NCI-H82 (cell line): Measurements from ENCODE around the gene ACOD1.

Experiments used
- DNase-seq: peaks from one replicate; lab custom pipeline; 2025; lab: John Stamatoyannopoulos, UW

The ACOD1 gene

GRCh38 chr13:76991796-76992547 is 43.7 kb downstream of the ACOD1 start, which contains the start of gene CLN5:
TSS of gene CLN5 (plus strand) at chr13:76992081. CDS start at chr13:76992099, 18 bp downstream.
- DNase-seq, result peak; percentile 96

DNA sequence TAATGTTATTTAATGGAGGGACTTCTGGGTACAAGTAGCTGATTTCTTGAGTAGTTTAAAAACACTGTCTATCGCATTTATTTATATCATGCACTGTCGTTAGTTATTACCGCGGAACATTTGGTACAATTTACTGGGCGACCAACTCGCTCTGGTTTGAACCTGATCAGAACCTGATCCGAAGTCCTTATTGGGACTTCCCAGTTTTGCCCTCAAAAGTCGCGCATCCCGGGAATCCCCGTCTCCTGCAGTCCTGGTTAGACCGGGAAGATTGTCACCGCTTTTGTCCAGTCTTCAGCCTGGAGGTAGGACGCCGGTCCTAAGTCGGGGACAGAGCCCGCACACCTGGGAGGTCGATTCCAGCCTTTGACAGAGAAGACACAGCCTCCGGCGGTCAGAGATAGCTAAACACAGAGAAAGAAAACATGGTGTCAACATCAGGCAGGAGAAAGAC is 44.3 kb downstream of the ACOD1 start:
- DNase-seq, result peak; percentile 46

DNA sequence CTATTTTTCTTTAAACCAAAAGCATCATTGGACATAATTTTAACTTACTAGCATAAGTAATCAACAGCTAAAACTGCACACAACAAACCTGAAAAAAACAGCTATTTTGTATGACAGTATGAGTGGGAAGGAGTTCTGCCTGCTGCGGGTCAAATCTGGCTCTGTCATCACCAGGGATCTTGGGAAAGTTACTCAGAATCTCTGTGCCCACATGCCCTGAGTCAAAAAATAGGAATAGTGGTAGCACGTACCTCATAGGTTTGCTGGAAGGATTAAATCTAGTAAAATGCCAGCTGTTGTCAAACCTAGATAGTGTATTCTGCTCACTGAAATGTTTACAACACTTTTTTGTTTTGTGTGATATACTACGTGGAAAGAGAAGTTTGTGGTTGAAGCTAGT is 44.7 kb downstream of the ACOD1 start:
- DNase-seq, result peak; percentile 25

DNA sequence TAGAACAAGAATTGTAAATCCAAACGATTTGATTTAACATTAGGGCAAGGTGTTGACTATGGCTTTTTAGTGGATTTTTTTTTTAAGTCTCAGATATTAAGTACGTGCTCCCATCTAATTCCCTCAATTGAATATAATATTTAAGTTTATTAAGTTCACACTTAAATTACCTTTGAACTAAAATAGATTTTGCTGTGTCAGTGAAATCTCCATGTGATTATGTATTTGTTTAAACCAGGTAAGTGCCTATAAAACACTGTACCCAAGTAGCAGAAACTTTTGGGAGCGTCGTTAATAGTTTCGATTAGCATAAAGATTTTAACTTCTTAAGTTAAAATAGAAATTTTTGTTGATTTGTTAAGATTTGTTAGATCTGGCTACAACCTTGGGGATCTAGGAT is 45.2 kb downstream of the ACOD1 start:
- DNase-seq, result no peak

- DNase-seq, result no peak
Measured at GRCh38 chr13:76994281-76994680, 46.0 kb downstream of the ACOD1 start.

GRCh38 chr13:77000475-77000874 is 52.2 kb downstream of the ACOD1 start:
- no peak for DNase-seq

DNA sequence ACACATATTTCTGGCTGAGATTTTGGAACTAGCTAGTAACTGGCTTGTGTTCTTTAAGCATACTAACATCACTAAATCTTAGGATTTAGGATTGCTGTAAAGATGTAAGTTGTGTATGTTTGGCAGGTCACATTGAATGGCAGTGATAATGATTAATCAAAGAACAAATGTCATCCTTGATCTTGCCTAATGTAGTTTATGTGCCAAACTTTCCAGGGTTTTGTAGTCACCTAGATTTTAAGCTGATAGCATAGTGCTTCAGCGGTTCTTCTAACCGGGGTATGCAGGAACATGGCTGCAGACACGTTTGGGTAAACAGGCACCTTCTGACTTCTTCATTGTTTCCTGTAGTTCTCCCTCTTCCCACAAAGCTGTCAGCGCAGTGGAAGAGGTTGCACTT is 53.2 kb downstream of the ACOD1 start:
- no peak for DNase-seq

DNA sequence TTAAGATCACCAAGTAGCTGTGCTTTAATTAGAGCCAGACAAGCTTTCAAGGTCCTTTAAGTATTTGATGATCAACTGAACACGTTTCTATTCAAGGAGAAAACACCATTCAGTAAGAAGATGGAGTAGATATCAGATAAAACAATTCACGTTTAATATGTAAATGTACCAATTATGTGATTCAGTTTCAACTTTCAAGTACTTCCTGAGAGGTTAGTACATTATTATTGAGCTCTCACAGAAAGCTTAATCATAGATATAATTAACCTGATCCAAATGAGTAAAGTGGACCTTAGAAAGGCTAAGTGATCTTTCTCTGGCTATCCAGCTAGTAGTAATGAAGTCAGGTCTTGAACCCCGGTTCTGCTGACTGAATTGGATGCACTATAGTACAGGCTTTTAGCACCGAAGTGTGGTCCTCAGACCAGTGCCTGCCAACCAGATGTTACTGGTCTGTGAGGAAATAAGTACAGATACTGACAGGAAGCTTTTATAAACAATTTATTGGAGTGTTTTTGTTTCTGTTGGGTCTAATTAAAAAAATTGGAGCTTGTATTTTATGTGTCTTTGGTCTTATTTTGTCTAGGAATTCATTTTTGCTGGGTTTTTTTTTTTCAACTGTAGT is 53.8 kb downstream of the ACOD1 start:
- DNase-seq, result no peak

- DNase-seq, result peak; percentile 55
Measured at GRCh38 chr13:77002590-77003190, 54.4 kb downstream of the ACOD1 start.
